SK-N-SH (cell line): Measurements from ENCODE around the gene HRCT1. TPM values are rescaled to one million over a fixed set of nuclear protein-coding genes. Genes with fewer than 3 reads are reported as not detected.

Experiments used
- CTCF ChIA-PET: fragments of 300-600, 350-600 bp; formaldehyde crosslinking; extraction: SDS; loops from one replicate; lab custom pipeline; 2021; lab: Yijun Ruan, JAX
- POLR2A ChIA-PET: fragments of 350-600 bp; sonication (Branson Sonifier 250); formaldehyde crosslinking; extraction: SDS; loops from one replicate; lab custom pipeline; 2020; ENCODE audit warnings: antibody characterized with exemption, inconsistent platforms; lab: Yijun Ruan, JAX
- DNase-seq: peaks from one replicate; pipeline ENCODE4 v3.0.0; 2012
- H2AFZ ChIP-seq: fragments of 200-600 bp; sonication (generic); 2 replicates; pipeline ENCODE4 v1.8.1; 2016; ENCODE audit warnings: antibody characterized with exemption, mild to moderate bottlenecking, low read depth
- H3F3A ChIP-seq: fragments of 200-600 bp; sonication (generic); replicated peaks from 2 replicates; pipeline ENCODE3; 2016; ENCODE audit warnings: antibody characterized with exemption, mild to moderate bottlenecking; ENCODE audit not compliant: insufficient read depth
- H3K27ac ChIP-seq, 2 experiments: fragments of 200-500 bp in 1 of 2; fragments of 200-600 bp in 1 of 2; sonication (Bioruptor generic) in 1 of 2; sonication (generic), shearing (Covaris generic) in 1 of 2; 2 replicates each; pipeline versions ENCODE4 v1.5.1 to v1.6.1; 2014 to 2016; ENCODE audit warnings: low read depth in 2 of 2, inconsistent platforms in 1 of 2, low read length in 1 of 2, mild to moderate bottlenecking in 1 of 2, mixed read lengths in 1 of 2
- H3K27me3 ChIP-seq: fragments of 200-600 bp; sonication (generic), shearing (Covaris generic); 2 replicates; pipeline ENCODE4 v1.6.1; 2016; ENCODE audit warnings: mixed run types; ENCODE audit not compliant: insufficient read depth
- H3K36me3 ChIP-seq, 2 experiments: fragments of 200-500 bp in 1 of 2; fragments of 200-600 bp in 1 of 2; sonication (Bioruptor generic) in 1 of 2; sonication (generic) in 1 of 2; replicated peaks in 1 of 2; 2 replicates each; pipeline versions ENCODE3 to v1.5.1; 2014 to 2016; ENCODE audit warnings: low read length in 1 of 2, mild to moderate bottlenecking in 1 of 2; ENCODE audit not compliant: insufficient read depth in 2 of 2, control insufficient read depth in 1 of 2
- H3K4me1 ChIP-seq, 2 experiments: fragments of 200-500 bp in 1 of 2; fragments of 200-600 bp in 1 of 2; sonication (Bioruptor generic) in 1 of 2; sonication (generic), shearing (Covaris generic) in 1 of 2; 2 replicates each; pipeline versions ENCODE4 v1.5.1 to v1.6.1; 2014 to 2016; ENCODE audit warnings: low read depth in 1 of 2, low read length in 1 of 2, mixed run types in 1 of 2; ENCODE audit not compliant: insufficient read depth in 2 of 2, control insufficient read depth in 1 of 2
- H3K4me2 ChIP-seq: fragments of 200-600 bp; sonication (generic), shearing (Covaris generic); 2 replicates; pipeline ENCODE4 v1.6.1; 2017; ENCODE audit warnings: mixed run types
- H3K4me3 ChIP-seq, 2 experiments: fragments of 200-500 bp in 1 of 2; fragments of 200-600 bp in 1 of 2; sonication (Bioruptor generic) in 1 of 2; sonication (generic), shearing (Covaris generic) in 1 of 2; 2 replicates each; pipeline versions ENCODE4 v1.5.1 to v1.8.1; 2014 to 2016; ENCODE audit warnings: low read depth in 2 of 2, inconsistent platforms in 1 of 2, low read length in 1 of 2, mild to moderate bottlenecking in 1 of 2, mixed read lengths in 1 of 2, moderate library complexity in 1 of 2
- H3K79me2 ChIP-seq: fragments of 200-600 bp; sonication (generic); 2 replicates; pipeline ENCODE4 v1.8.1; 2017; ENCODE audit warnings: mild to moderate bottlenecking; ENCODE audit not compliant: insufficient read depth
- H3K9ac ChIP-seq: fragments of 200-600 bp; sonication (generic); 2 replicates; pipeline ENCODE4 v1.6.1; 2017; ENCODE audit warnings: mixed run types
- H3K9me2 ChIP-seq: fragments of 200-600 bp; sonication (generic); 2 replicates; pipeline ENCODE4 v1.6.1; 2017; ENCODE audit warnings: mixed run types
- H3K9me3 ChIP-seq: fragments of 200-600 bp; sonication (generic); 2 replicates; pipeline ENCODE4 v1.6.1; 2017; ENCODE audit warnings: mixed run types, mild to moderate bottlenecking, moderate library complexity
- H4K20me1 ChIP-seq: fragments of 200-600 bp; sonication (generic); 2 replicates; pipeline ENCODE4 v1.6.1; 2017; ENCODE audit warnings: mild to moderate bottlenecking, mixed run types; ENCODE audit not compliant: insufficient read depth
- EP300 ChIP-seq, 2 experiments: IDR thresholded peaks; 2 replicates each; pipeline versions ENCODE4 v1.4.0 to v1.6.1; 2012; ENCODE audit warnings: borderline replicate concordance in 1 of 2, low read depth in 1 of 2, low read length in 1 of 2
- FOXJ3 ChIP-seq: sonication (generic); formaldehyde crosslinking; IDR thresholded peaks from 2 replicates; pipeline ENCODE4 v1.5.1; 2020; ENCODE audit warnings: mild to moderate bottlenecking, missing genetic modification reagents
- IRF3 ChIP-seq: fragments of 150-350 bp; IDR thresholded peaks from 2 replicates; pipeline ENCODE4 v1.6.1; 2016; ENCODE audit warnings: mild to moderate bottlenecking, low read depth, low read length
- NFIC ChIP-seq: IDR thresholded peaks from 2 replicates; pipeline ENCODE4 v1.4.0; 2012; ENCODE audit warnings: borderline replicate concordance
- PBX3 ChIP-seq: IDR thresholded peaks from 2 replicates; pipeline ENCODE4; 2012
- POLR2AphosphoS5 ChIP-seq: IDR thresholded peaks from 2 replicates; pipeline ENCODE4 v1.6.1; 2012; ENCODE audit warnings: low read depth, low read length
- RAD21 ChIP-seq: IDR thresholded peaks from 2 replicates; pipeline ENCODE4 v1.6.1; 2012; ENCODE audit warnings: mild to moderate bottlenecking, low read length
- REST ChIP-seq: IDR thresholded peaks from 2 replicates; pipeline ENCODE4 v1.6.1; 2012; ENCODE audit warnings: mild to moderate bottlenecking, low read depth, low read length, moderate library complexity
- RFX5 ChIP-seq: IDR thresholded peaks from 2 replicates; pipeline ENCODE4 v1.6.1; 2012; ENCODE audit warnings: mild to moderate bottlenecking, improper control_type of control experiment, low read length
- RXRA ChIP-seq: IDR thresholded peaks from 2 replicates; pipeline ENCODE4 v1.4.0; 2012; ENCODE audit warnings: low read depth, mild to moderate bottlenecking, borderline replicate concordance
- SIN3A ChIP-seq: IDR thresholded peaks from 2 replicates; pipeline ENCODE4 v1.6.1; 2012; ENCODE audit warnings: low read depth, mild to moderate bottlenecking, low read length, moderate library complexity, borderline replicate concordance
- SMC3 ChIP-seq: IDR thresholded peaks from 2 replicates; pipeline ENCODE4 v1.6.1; 2012; ENCODE audit warnings: low read depth, low read length, improper control_type of control experiment
- TAF1 ChIP-seq: IDR thresholded peaks from 2 replicates; pipeline ENCODE4 v1.6.1; 2012; ENCODE audit warnings: low read depth, mild to moderate bottlenecking, low read length, moderate library complexity, borderline replicate concordance
- TCF12 ChIP-seq: IDR thresholded peaks from 2 replicates; pipeline ENCODE4 v1.4.0; 2012
- TEAD4 ChIP-seq: IDR thresholded peaks from 2 replicates; pipeline ENCODE4 v1.4.0; 2012; ENCODE audit warnings: mild to moderate bottlenecking, borderline replicate concordance; ENCODE audit not compliant: insufficient read depth
- USF1 ChIP-seq: IDR thresholded peaks from 2 replicates; pipeline ENCODE4 v1.4.0; 2012; ENCODE audit warnings: low read depth, borderline replicate concordance
- YY1 ChIP-seq: IDR thresholded peaks from 2 replicates; pipeline ENCODE4 v1.4.0; 2012; ENCODE audit warnings: low read depth, mild to moderate bottlenecking
- ZBTB33 ChIP-seq: IDR thresholded peaks from 2 replicates; pipeline ENCODE4 v1.4.0; 2012; ENCODE audit warnings: low read depth, borderline replicate concordance
- WGBS: methylation state at CpG from one replicate; pipeline ENCODE4 v1.1.6; 2017; ENCODE audit warnings: low lambda C conversion rate; 5-methylcytosine and 5-hydroxymethylcytosine counted together
- polyA plus RNA-seq, 3 experiments: library from polyadenylated mRNA; depleted of rRNA; stranded (reverse); fragments of >200 nt; gene quantifications; 2 replicates each; pipeline ENCODE4 v1.2.3, GENCODE V29; 2012

Gene HRCT1
- polyA plus RNA-seq, 1 of the 3 experiments (the other 2 are of a cell fraction) = 3.0 TPM

- H3K27ac ChIP-seq = no peak overlapping the region
- H2AFZ ChIP-seq = no peak overlapping the region
- no peaks in the 10 kb centered on the region for H3F3A ChIP-seq
- CTCF ChIA-PET = interaction anchor here (1.1 to 4.9 kb wide), 6 partner anchors 10 to 91 kb away, joined by 4 to 25 read pairs (median 7); no protein-coding TSS in a partner anchor
- H3K4me3 ChIP-seq = no peak overlapping the region
- no peak for TF ChIP-seq POLR2AphosphoS5
- TF ChIP-seq SMC3 = no peak
- TF ChIP-seq SIN3A = no peak
- no peak for TF ChIP-seq FOXJ3 (CRISPR knock-in tag)
- no peak for TF ChIP-seq TCF12
- H3K9me2 ChIP-seq = no peaks in the 10 kb centered on the region
- H3K4me2 ChIP-seq = no peak overlapping the region
- H3K79me2 ChIP-seq = no peaks in the 10 kb centered on the region
- no peak for DNase-seq
- WGBS = 58% methylated on average over 12 of the region's 12 CpGs
- POLR2A ChIA-PET = no interaction called here
- H3K9ac ChIP-seq = no peak overlapping the region
- peaks cover 0 to 9% of the 10 kb centered on the region in 2 experiments; a peak in 1 of 4 replicates for H3K4me1 ChIP-seq
- H3K36me3 ChIP-seq = no peaks in the 10 kb centered on the region
- H4K20me1 ChIP-seq = no peaks in the 10 kb centered on the region
- H3K9me3 ChIP-seq = no peaks in the 10 kb centered on the region
- H3K27me3 ChIP-seq = no peaks in the 10 kb centered on the region; the same call in 1 of the 2 replicates
These were observed 44.7 kb upstream of the HRCT1 start for GRCh38 chr9:35861161-35861897.

- no peaks in the 10 kb centered on the region for H3K9me2 ChIP-seq
- CTCF ChIA-PET = interaction anchor here (1.2 to 4.9 kb wide), 3 partner anchors 20 to 73 kb away, joined by 3 to 25 read pairs (median 13); no protein-coding TSS in a partner anchor
- no peak overlapping the region for H2AFZ ChIP-seq
- H3K9ac ChIP-seq = no peak overlapping the region
- DNase-seq = no peak
- H3K79me2 ChIP-seq = no peaks in the 10 kb centered on the region
- no peaks in the 10 kb centered on the region for H3F3A ChIP-seq
- no peak overlapping the region for H3K4me3 ChIP-seq
- H4K20me1 ChIP-seq = no peaks in the 10 kb centered on the region
- H3K27me3 ChIP-seq = no peaks in the 10 kb centered on the region; the same call in 1 of the 2 replicates
- no peak for TF ChIP-seq RFX5
- TF ChIP-seq NFIC = no peak
- no peak for TF ChIP-seq YY1
- no peak for TF ChIP-seq USF1
- no peak for TF ChIP-seq TAF1
- no peak for TF ChIP-seq SIN3A
- TF ChIP-seq RAD21 = no peak
- TF ChIP-seq FOXJ3 (CRISPR knock-in tag) = no peak
- TF ChIP-seq REST = no peak
- TF ChIP-seq RXRA = no peak
- TF ChIP-seq ZBTB33 = no peak
- TF ChIP-seq TEAD4 = no peak
- TF ChIP-seq EP300 (IDR thresholded peaks at IDR 0.05; ENCODE audit: borderline replicate concordance in 1 of 2, low read depth in 1 of 2, low read length in 1 of 2) = no peak
- TF ChIP-seq IRF3 = no peak
- TF ChIP-seq PBX3 = no peak
- TF ChIP-seq TCF12 = no peak
- POLR2A ChIA-PET = no interaction called here
- H3K4me1 ChIP-seq = peaks cover 0 to 9% of the 10 kb centered on the region in 2 experiments; a peak in 1 of 4 replicates
- H3K4me2 ChIP-seq = no peak overlapping the region
- no peaks in the 10 kb centered on the region for H3K9me3 ChIP-seq
- H3K27ac ChIP-seq = no peak overlapping the region
- 53% methylated on average over 4 of the region's 4 CpGs for WGBS
- H3K36me3 ChIP-seq = no peaks in the 10 kb centered on the region
These were observed 43.7 kb upstream of the HRCT1 start for GRCh38 chr9:35862328-35862727.
